ENCODE results near the gene PRKRIP1.
"Not testable (repeated sequence)": the region's sequence is repeated elsewhere in the genome, so short reads cannot be mapped to it uniquely, and the experiment has no call there.

Gene PRKRIP1

GRCh38 chr7:102454468-102454867, 58.3 kb downstream of the PRKRIP1 start:
- CTCF ChIA-PET: interaction anchor here (0.5 to 0.7 kb wide), 4 partner anchors 13 to 149 kb away, joined by 3 to 4 read pairs (median 3); no protein-coding TSS in a partner anchor
- peaks cover 3% of the 10 kb centered on the region; the same call in 1 of the 2 replicates for H3K4me1 ChIP-seq (ENCODE audit: control insufficient read depth, insufficient read depth, low read length)
- H3K27ac ChIP-seq (ENCODE audit: extremely low read depth, low read depth, low read length): no peak overlapping the region
- H3K4me3 ChIP-seq (ENCODE audit: low read depth, low read length): no peak overlapping the region
- no peaks in the 10 kb centered on the region for H3K9me3 ChIP-seq (ENCODE audit: control insufficient read depth, insufficient read depth, low read depth, low read length)
- TF ChIP-seq ZNF654 (tag by site-specific recombination; IDR thresholded peaks at IDR 0.05; ENCODE audit: low read depth): no peak
- TF ChIP-seq KLF8 (tag by site-specific recombination; IDR thresholded peaks at IDR 0.05): no peak
- no peak for TF ChIP-seq HOXC10 (CRISPR knock-in tag; IDR thresholded peaks at IDR 0.05)
- no peak for TF ChIP-seq SP2 (tag by site-specific recombination; IDR thresholded peaks at IDR 0.05)
- no peak for TF ChIP-seq ZNF239 (tag by site-specific recombination; IDR thresholded peaks at IDR 0.05)
- TF ChIP-seq ZSCAN23 (tag by site-specific recombination; IDR thresholded peaks at IDR 0.05): no peak
- no peak for TF ChIP-seq ZBTB8A (tag by site-specific recombination; IDR thresholded peaks at IDR 0.05)
- no peak for TF ChIP-seq WT1 (tag by site-specific recombination; IDR thresholded peaks at IDR 0.05)
- no peak for TF ChIP-seq GLI4 (tag by site-specific recombination; IDR thresholded peaks at IDR 0.05)
- TF ChIP-seq MYNN (tag by site-specific recombination; IDR thresholded peaks at IDR 0.05; ENCODE audit: borderline replicate concordance): no peak
- TF ChIP-seq ZNF366 (tag by site-specific recombination; conservative IDR thresholded peaks at IDR 0.05): no peak
- TF ChIP-seq, protein P1, sequence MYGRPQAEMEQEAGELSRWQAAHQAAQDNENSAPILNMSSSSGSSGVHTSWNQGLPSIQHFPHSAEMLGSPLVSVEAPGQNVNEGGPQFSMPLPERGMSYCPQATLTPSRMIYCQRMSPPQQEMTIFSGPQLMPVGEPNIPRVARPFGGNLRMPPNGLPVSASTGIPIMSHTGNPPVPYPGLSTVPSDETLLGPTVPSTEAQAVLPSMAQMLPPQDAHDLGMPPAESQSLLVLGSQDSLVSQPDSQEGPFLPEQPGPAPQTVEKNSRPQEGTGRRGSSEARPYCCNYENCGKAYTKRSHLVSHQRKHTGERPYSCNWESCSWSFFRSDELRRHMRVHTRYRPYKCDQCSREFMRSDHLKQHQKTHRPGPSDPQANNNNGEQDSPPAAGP (tag by site-specific recombination; IDR thresholded peaks at IDR 0.05): 0 out of 2 replicates have a peak, but pooled peaks have one; percentile 43
- peak; percentile 56; the same call in 1 of the 2 replicates for TF ChIP-seq ZNF600 (tag by site-specific recombination; IDR thresholded peaks at IDR 0.05)
- TF ChIP-seq, protein P2, sequence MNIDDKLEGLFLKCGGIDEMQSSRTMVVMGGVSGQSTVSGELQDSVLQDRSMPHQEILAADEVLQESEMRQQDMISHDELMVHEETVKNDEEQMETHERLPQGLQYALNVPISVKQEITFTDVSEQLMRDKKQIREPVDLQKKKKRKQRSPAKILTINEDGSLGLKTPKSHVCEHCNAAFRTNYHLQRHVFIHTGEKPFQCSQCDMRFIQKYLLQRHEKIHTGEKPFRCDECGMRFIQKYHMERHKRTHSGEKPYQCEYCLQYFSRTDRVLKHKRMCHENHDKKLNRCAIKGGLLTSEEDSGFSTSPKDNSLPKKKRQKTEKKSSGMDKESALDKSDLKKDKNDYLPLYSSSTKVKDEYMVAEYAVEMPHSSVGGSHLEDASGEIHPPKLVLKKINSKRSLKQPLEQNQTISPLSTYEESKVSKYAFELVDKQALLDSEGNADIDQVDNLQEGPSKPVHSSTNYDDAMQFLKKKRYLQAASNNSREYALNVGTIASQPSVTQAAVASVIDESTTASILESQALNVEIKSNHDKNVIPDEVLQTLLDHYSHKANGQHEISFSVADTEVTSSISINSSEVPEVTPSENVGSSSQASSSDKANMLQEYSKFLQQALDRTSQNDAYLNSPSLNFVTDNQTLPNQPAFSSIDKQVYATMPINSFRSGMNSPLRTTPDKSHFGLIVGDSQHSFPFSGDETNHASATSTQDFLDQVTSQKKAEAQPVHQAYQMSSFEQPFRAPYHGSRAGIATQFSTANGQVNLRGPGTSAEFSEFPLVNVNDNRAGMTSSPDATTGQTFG (tag by site-specific recombination; IDR thresholded peaks at IDR 0.05; ENCODE audit: borderline replicate concordance): no peak
- TF ChIP-seq ZSCAN5A (tag by site-specific recombination; IDR thresholded peaks at IDR 0.05): no peak
- 0 out of 2 replicates have a peak, but pooled peaks have one; percentile 11 for TF ChIP-seq ZIC2 (tag by site-specific recombination; IDR thresholded peaks at IDR 0.05)
- TF ChIP-seq GFI1B (tag by site-specific recombination; IDR thresholded peaks at IDR 0.05): no peak
- POLR2A ChIA-PET: interaction anchor here (0.6 to 1.5 kb wide), 2 partner anchors 10 to 565 kb away, joined by 3 to 6 read pairs; no protein-coding TSS in a partner anchor
- H3K36me3 ChIP-seq (ENCODE audit: control insufficient read depth in 2 of 2, insufficient read depth in 1 of 2, low read length in 2 of 2): peaks cover 8 to 23% of the 10 kb centered on the region in 2 experiments; a peak in 2 of 3 replicates

GRCh38 chr7:102454932-102455331, 58.8 kb downstream of the PRKRIP1 start:
- POLR2A ChIA-PET: interaction anchor here (1.5 kb wide), 1 partner anchor 10 kb away, joined by 3 read pairs; no protein-coding TSS in a partner anchor
- not testable (repeated sequence) for H3K27ac ChIP-seq (ENCODE audit: extremely low read depth, low read depth, low read length); H3K4me1 ChIP-seq (ENCODE audit: control insufficient read depth, insufficient read depth, low read length); H3K9me3 ChIP-seq (ENCODE audit: control insufficient read depth, insufficient read depth, low read depth, low read length); H3K4me3 ChIP-seq (ENCODE audit: low read depth, low read length)
- H3K36me3 ChIP-seq (ENCODE audit: control insufficient read depth in 2 of 2, insufficient read depth in 1 of 2, low read length in 2 of 2): peaks cover 8 to 25% of the 10 kb centered on the region in 2 experiments; a peak in 2 of 3 replicates
- CTCF ChIA-PET: interaction anchor here (0.6 to 0.7 kb wide), 2 partner anchors 13 to 14 kb away, joined by 3 to 4 read pairs; no protein-coding TSS in a partner anchor
- peak; percentile 99 for TF ChIP-seq ZNF121 (tag by site-specific recombination; IDR thresholded peaks at IDR 0.05)
- TF ChIP-seq PRDM1 (tag by site-specific recombination; IDR thresholded peaks at IDR 0.05): peak; percentile 53
